ENCODE data around the gene MAL.

- TF ChIP-seq, protein P1, sequence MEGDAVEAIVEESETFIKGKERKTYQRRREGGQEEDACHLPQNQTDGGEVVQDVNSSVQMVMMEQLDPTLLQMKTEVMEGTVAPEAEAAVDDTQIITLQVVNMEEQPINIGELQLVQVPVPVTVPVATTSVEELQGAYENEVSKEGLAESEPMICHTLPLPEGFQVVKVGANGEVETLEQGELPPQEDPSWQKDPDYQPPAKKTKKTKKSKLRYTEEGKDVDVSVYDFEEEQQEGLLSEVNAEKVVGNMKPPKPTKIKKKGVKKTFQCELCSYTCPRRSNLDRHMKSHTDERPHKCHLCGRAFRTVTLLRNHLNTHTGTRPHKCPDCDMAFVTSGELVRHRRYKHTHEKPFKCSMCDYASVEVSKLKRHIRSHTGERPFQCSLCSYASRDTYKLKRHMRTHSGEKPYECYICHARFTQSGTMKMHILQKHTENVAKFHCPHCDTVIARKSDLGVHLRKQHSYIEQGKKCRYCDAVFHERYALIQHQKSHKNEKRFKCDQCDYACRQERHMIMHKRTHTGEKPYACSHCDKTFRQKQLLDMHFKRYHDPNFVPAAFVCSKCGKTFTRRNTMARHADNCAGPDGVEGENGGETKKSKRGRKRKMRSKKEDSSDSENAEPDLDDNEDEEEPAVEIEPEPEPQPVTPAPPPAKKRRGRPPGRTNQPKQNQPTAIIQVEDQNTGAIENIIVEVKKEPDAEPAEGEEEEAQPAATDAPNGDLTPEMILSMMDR (IDR thresholded peaks at IDR 0.05) = no peak
- TF ChIP-seq GABPA (IDR thresholded peaks at IDR 0.05; ENCODE audit: low read depth) = no peak
- TF ChIP-seq, protein P2, sequence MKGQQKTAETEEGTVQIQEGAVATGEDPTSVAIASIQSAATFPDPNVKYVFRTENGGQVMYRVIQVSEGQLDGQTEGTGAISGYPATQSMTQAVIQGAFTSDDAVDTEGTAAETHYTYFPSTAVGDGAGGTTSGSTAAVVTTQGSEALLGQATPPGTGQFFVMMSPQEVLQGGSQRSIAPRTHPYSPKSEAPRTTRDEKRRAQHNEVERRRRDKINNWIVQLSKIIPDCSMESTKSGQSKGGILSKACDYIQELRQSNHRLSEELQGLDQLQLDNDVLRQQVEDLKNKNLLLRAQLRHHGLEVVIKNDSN (IDR thresholded peaks at IDR 0.05; ENCODE audit: borderline replicate concordance, low read depth) = no peak
- TF ChIP-seq CHD2 (IDR thresholded peaks at IDR 0.05; ENCODE audit: low read length, partially characterized antibody) = no peak
- TF ChIP-seq RFX5 (IDR thresholded peaks at IDR 0.05; ENCODE audit: low read length) = no peak
- TF ChIP-seq ZBTB33 (IDR thresholded peaks at IDR 0.05; ENCODE audit: borderline replicate concordance, low read depth) = no peak
- no peak for TF ChIP-seq RAD21 (IDR thresholded peaks at IDR 0.05; ENCODE audit: low read length)
- TF ChIP-seq EP300 (IDR thresholded peaks at IDR 0.05; ENCODE audit: borderline replicate concordance in 1 of 2, low read depth in 1 of 2, low read length in 1 of 2) = no peak
- TF ChIP-seq FOSL2 (IDR thresholded peaks at IDR 0.05; ENCODE audit: borderline replicate concordance, low read depth) = no peak
- TF ChIP-seq SMC3 (IDR thresholded peaks at IDR 0.05; ENCODE audit: low read depth, low read length) = no peak
- TF ChIP-seq SIN3A (IDR thresholded peaks at IDR 0.05; ENCODE audit: borderline replicate concordance, low read depth, low read length) = no peak
- no peak for TF ChIP-seq EZH2phosphoT487 (IDR thresholded peaks at IDR 0.05; ENCODE audit: borderline replicate concordance, low read depth)
Observed at GRCh38 chr2:95051626-95052025, 26.1 kb downstream of the MAL start.

All from SK-N-SH (cell line).